HepG2 (cell line): ENCODE measurements around the gene ARPC1B. TPM values are rescaled to one million over a fixed set of nuclear protein-coding genes. Genes with fewer than 3 reads are reported as not detected.

Experiments used
- AGO2 ChIP-seq: fragments of 200-400 bp; formaldehyde crosslinking; optimal IDR thresholded peaks from 2 replicates; pipeline ENCODE3; 2017; ENCODE audit warnings: mild to moderate bottlenecking, low read depth, low read length, moderate library complexity
- CCAR2 ChIP-seq: fragments of 200-400 bp; formaldehyde crosslinking; optimal IDR thresholded peaks from 2 replicates; pipeline ENCODE3; 2018; ENCODE audit warnings: low read depth, mild to moderate bottlenecking, low read length, moderate library complexity
- CSRNP1 ChIP-seq: sonication (generic); formaldehyde crosslinking; IDR thresholded peaks from 2 replicates; pipeline ENCODE4 v1.8.1; 2023; ENCODE audit warnings: mild to moderate bottlenecking, missing genetic modification reagents
- FOXO1 ChIP-seq: sonication (generic); formaldehyde crosslinking; IDR thresholded peaks from 2 replicates; pipeline ENCODE4 v1.4.0; 2020; ENCODE audit warnings: missing genetic modification reagents
- FOXP4 ChIP-seq: sonication (generic); formaldehyde crosslinking; IDR thresholded peaks from 2 replicates; pipeline ENCODE4 v1.4.0; 2020; ENCODE audit warnings: missing genetic modification reagents
- HIVEP1 ChIP-seq: sonication (generic); formaldehyde crosslinking; IDR thresholded peaks from 2 replicates; pipeline ENCODE4 v1.4.0; 2020; ENCODE audit warnings: mild to moderate bottlenecking, missing genetic modification reagents
- HNF4A ChIP-seq: sonication (generic); formaldehyde crosslinking; IDR thresholded peaks from 2 replicates; pipeline ENCODE4 v1.4.0; 2020; ENCODE audit warnings: missing genetic modification reagents
- LCORL ChIP-seq, 2 experiments: fragments of 450-650 bp in 1 of 2; sonication (generic) in 1 of 2; formaldehyde crosslinking in 1 of 2; IDR thresholded peaks; 2 replicates each; pipeline versions ENCODE4 v1.5.0 to v1.6.1; 2017 to 2020; ENCODE audit warnings: antibody characterized with exemption in 1 of 2, missing genetic modification reagents in 1 of 2
- NR2F6 ChIP-seq, 2 experiments: IDR thresholded peaks; 2 replicates each; pipeline ENCODE4 v1.6.1; 2016; ENCODE audit warnings: antibody characterized with exemption in 1 of 2, mild to moderate bottlenecking in 1 of 2
- PLRG1 ChIP-seq: fragments of 450-650 bp; conservative IDR thresholded peaks from 2 replicates; pipeline ENCODE4 v1.6.1; 2016
- SALL1 ChIP-seq: sonication (generic); formaldehyde crosslinking; IDR thresholded peaks from 2 replicates; pipeline ENCODE4 v1.8.0; 2022; ENCODE audit warnings: mild to moderate bottlenecking, missing genetic modification reagents
- SPEN ChIP-seq: sonication (generic); formaldehyde crosslinking; IDR thresholded peaks from 2 replicates; pipeline ENCODE4 v1.5.1; 2020; ENCODE audit warnings: low read depth, mild to moderate bottlenecking, missing genetic modification reagents
- ZHX1 ChIP-seq: sonication (generic); formaldehyde crosslinking; IDR thresholded peaks from 2 replicates; pipeline ENCODE4 v1.8.1; 2022; ENCODE audit warnings: low read depth, mild to moderate bottlenecking, missing genetic modification reagents
- ZIK1 ChIP-seq: sonication (generic); formaldehyde crosslinking; IDR thresholded peaks from 2 replicates; pipeline ENCODE4 v1.5.0; 2020; ENCODE audit warnings: mild to moderate bottlenecking, low read depth, missing genetic modification reagents, borderline replicate concordance
- ZNF431 ChIP-seq: sonication (generic); formaldehyde crosslinking; IDR thresholded peaks from 2 replicates; pipeline ENCODE4 v1.9.0; 2022; ENCODE audit warnings: missing genetic modification reagents, low read depth, mild to moderate bottlenecking, borderline replicate concordance
- ZNF619 ChIP-seq: sonication (generic); formaldehyde crosslinking; IDR thresholded peaks from 2 replicates; pipeline ENCODE4 v1.4.0; 2020; ENCODE audit warnings: mild to moderate bottlenecking, missing genetic modification reagents
- ZNF816 ChIP-seq: sonication (generic); formaldehyde crosslinking; IDR thresholded peaks from 2 replicates; pipeline ENCODE4 v1.8.0; 2022; ENCODE audit warnings: missing genetic modification reagents, mild to moderate bottlenecking, borderline replicate concordance
- polyA plus RNA-seq, 8 experiments: library from polyadenylated mRNA; depleted of rRNA in 3 of 8; stranded (reverse) in 7 of 8; unstranded in 1 of 8; fragments of >200 nt; fragmentation: Illumina TruSeq in 4 of 8; extraction: Trizol in 4 of 8; gene quantifications; 2 replicates each; pipeline versions ENCODE4 v1.2.1 to v1.2.3, GENCODE V29; 2011 to 2016; ENCODE audit warnings: low read depth in 4 of 8, missing spikeins in 1 of 8, mixed read lengths in 1 of 8; ENCODE audit not compliant: insufficient read depth in 1 of 8
- total RNA-seq, 5 experiments: library from RNA; depleted of rRNA; stranded (reverse); fragments of >200 nt; fragmentation: Illumina TruSeq; extraction: Trizol; gene quantifications; 2 replicates each; pipeline ENCODE4 v1.2.3, GENCODE V29; 2016; ENCODE audit warnings: low read depth in 1 of 5
- TF ChIP-seq, protein P1 (sequence below): sonication (generic); formaldehyde crosslinking; IDR thresholded peaks from 2 replicates; pipeline ENCODE4; 2020; ENCODE audit warnings: missing genetic modification reagents, mild to moderate bottlenecking, borderline replicate concordance

The ARPC1B gene
- total and polyA plus RNA-seq, 2 of the 13 experiments (the other 11 are each of a cell fraction or from before 2014, with no cell fraction given) = 72.9 to 89.1 TPM

DNA sequence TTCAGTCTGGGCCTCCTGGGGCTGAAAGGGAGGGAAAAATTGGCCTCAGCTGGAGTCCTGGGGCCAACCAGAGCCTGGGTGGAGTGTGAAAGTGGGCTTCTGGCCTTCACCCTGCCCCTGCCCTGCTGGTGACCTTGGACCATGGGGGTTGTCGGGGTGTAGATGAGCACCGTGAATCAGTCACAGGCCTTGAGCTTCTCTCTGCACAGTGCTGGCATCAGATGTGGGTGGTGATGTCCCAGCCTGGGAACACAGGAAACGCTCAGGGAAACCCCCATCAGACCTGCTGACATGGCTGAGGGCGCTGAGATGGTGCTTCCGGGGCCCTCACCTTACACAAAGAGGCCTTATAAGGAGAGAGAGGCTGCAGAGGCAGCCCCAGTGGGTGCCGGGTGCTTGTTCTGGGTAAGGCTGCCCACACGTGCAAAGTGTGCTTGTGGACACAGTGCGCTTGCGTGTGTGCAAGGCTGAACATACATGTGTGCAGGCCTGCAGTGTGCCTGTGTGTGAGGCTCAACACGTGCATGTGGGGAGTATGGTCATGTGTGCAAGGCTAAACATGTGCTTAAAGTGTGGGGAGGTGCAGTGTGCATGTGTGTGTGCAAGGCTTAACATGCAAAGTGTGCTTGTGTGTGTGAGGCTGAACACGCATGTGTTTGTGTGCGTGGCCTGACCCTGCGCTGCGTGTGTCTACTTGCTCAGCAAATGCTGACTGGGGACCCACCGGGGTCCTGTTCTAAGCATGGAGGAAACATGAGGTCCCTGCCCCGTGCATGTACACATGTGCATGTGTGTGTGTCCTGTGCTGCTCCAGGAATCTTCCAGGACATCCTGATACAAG is 6.5 kb downstream of the ARPC1B start (continued):
- TF ChIP-seq CSRNP1 (0 out of 2 replicates have a peak, but pooled peaks have one; percentile 29), ZNF619 (CRISPR knock-in tag) (peak; percentile 55; the same call in 1 of the 2 replicates), CCAR2 (no peak), AGO2 (peak; percentile 65), ZHX1 (CRISPR knock-in tag) (0 out of 2 replicates have a peak, but pooled peaks have one; percentile 39), ZNF816 (no peak), SALL1 (peak; percentile 34), PLRG1 (no peak), FOXP4 (CRISPR knock-in tag) (0 out of 2 replicates have a peak, but pooled peaks have one; percentile 47), FOXO1 (peak; percentile 46; the same call in 1 of the 2 replicates), HIVEP1 (CRISPR knock-in tag) (peak; percentile 64; the same call in 1 of the 2 replicates), SPEN (peak; percentile 15; the same call in 1 of the 2 replicates), HNF4A (CRISPR knock-in tag) (peak; percentile 74), ZIK1 (CRISPR knock-in tag) (peak; percentile 42; the same call in 1 of the 2 replicates), NR2F6 (IDR thresholded peaks at IDR 0.05) (peak; percentile 58), NR2F6 (CRISPR knock-in tag; IDR thresholded peaks at IDR 0.05) (peak; percentile 74), LCORL (IDR thresholded peaks at IDR 0.05) (no peak), LCORL (CRISPR knock-in tag; IDR thresholded peaks at IDR 0.05) (peak; percentile 50; the same call in 1 of the 2 replicates), ZNF431 (CRISPR knock-in tag) (0 out of 2 replicates have a peak, but pooled peaks have one; percentile 19)
- TF ChIP-seq, protein P1, sequence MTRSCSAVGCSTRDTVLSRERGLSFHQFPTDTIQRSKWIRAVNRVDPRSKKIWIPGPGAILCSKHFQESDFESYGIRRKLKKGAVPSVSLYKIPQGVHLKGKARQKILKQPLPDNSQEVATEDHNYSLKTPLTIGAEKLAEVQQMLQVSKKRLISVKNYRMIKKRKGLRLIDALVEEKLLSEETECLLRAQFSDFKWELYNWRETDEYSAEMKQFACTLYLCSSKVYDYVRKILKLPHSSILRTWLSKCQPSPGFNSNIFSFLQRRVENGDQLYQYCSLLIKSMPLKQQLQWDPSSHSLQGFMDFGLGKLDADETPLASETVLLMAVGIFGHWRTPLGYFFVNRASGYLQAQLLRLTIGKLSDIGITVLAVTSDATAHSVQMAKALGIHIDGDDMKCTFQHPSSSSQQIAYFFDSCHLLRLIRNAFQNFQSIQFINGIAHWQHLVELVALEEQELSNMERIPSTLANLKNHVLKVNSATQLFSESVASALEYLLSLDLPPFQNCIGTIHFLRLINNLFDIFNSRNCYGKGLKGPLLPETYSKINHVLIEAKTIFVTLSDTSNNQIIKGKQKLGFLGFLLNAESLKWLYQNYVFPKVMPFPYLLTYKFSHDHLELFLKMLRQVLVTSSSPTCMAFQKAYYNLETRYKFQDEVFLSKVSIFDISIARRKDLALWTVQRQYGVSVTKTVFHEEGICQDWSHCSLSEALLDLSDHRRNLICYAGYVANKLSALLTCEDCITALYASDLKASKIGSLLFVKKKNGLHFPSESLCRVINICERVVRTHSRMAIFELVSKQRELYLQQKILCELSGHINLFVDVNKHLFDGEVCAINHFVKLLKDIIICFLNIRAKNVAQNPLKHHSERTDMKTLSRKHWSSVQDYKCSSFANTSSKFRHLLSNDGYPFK (CRISPR knock-in tag) = 0 out of 2 replicates have a peak, but pooled peaks have one; percentile 12
